Measurements from ENCODE around the gene NPY4R.
"Not testable (repeated sequence)": the region's sequence is repeated elsewhere in the genome, so short reads cannot be mapped to it uniquely, and the experiment has no call there.

DNA sequence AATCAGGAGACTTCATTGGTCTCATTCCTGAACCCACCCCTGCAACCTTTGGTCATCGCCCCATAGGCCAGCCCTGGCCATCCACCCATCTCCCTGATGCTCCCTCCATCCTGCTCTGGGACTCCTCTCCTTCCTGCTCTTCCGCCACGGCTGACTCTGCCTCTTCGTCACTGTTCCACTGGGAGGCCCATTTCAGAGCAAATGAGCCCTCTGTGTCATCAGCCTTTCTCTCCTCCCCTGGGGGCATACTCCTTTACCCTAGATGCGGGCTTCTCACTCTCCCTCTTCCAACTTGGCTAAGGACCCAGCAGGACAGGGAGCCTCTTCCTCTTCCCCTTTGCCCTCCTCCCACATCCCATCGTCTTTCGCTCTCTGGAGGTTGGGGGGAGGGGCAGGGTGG is 47.5 kb downstream of the NPY4R start:
- not testable (repeated sequence) for TF ChIP-seq SP1 (CRISPR knock-in tag; conservative IDR thresholded peaks at IDR 0.05); ZNF317 (CRISPR knock-in tag; IDR thresholded peaks at IDR 0.05; ENCODE audit: borderline replicate concordance, low read depth)
- TF ChIP-seq, protein P1, sequence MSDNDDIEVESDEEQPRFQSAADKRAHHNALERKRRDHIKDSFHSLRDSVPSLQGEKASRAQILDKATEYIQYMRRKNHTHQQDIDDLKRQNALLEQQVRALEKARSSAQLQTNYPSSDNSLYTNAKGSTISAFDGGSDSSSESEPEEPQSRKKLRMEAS (CRISPR knock-in tag; IDR thresholded peaks at IDR 0.05) = not testable (repeated sequence)
